ENCODE measurements around the gene DMTF1. TPM values are rescaled to one million over a fixed set of nuclear protein-coding genes. Genes with fewer than 3 reads are reported as not detected.

The DMTF1 gene
- total RNA-seq, 1 donor from 2014 or later: 116 TPM

GRCh38 chr7:87128861-87129267 lies 23.4 kb upstream of the DMTF1 start:
- no peak overlapping the region for H3K27ac Mint-ChIP-seq
- DNase-seq (ENCODE audit: low spot score): no peak
- no peak overlapping the region for H3K4me3 Mint-ChIP-seq
- peaks cover 3% of the 10 kb centered on the region for H3K4me1 Mint-ChIP-seq (ENCODE audit: low read depth)
- H3K27me3 Mint-ChIP-seq (ENCODE audit: insufficient read depth): peaks cover 11% of the 10 kb centered on the region
- H3K9me3 Mint-ChIP-seq: no peaks in the 10 kb centered on the region
- intact Hi-C loops (cut with micrococcal nuclease): no loop called here
- H3K36me3 Mint-ChIP-seq (ENCODE audit: low read depth): no peaks in the 10 kb centered on the region

GRCh38 chr7:87129332-87129731 lies 22.9 kb upstream of the DMTF1 start:
- Mint-ChIP-seq H3K9me3 (no peaks in the 10 kb centered on the region), H3K27ac (no peak overlapping the region), H3K4me1 (ENCODE audit: low read depth) (peaks cover 7% of the 10 kb centered on the region), H3K4me3 (no peak overlapping the region), H3K27me3 (ENCODE audit: insufficient read depth) (peaks cover 10% of the 10 kb centered on the region), H3K36me3 (ENCODE audit: low read depth) (no peaks in the 10 kb centered on the region)
- intact Hi-C loops (cut with micrococcal nuclease): no loop called here
- DNase-seq (ENCODE audit: low spot score): no peak

DNA sequence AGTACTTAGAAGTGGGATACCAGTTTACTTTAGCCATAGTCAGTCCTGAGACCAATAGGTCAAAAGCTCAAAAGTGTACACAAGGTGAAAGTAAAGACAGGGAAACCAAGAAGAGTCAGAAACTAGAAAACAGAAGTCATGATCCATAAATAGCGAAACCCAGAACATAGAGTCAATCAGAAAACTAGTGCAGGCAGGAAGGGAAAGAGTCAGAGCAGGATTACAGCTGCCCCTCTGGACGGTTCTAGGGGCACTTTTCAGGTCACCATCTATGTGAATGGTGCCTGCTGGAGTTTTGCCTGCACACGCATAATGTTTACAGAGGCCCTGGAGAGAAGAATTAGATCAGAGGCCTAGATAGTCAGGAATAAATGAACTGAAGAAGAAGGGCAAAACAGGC lies 22.4 kb upstream of the DMTF1 start:
- H3K9me3 Mint-ChIP-seq: no peaks in the 10 kb centered on the region
- no peak overlapping the region for H3K27ac Mint-ChIP-seq
- no peak for DNase-seq (ENCODE audit: low spot score)
- H3K4me1 Mint-ChIP-seq (ENCODE audit: low read depth): peaks cover 7% of the 10 kb centered on the region
- intact Hi-C loops (cut with micrococcal nuclease): no loop called here
- no peak overlapping the region for H3K4me3 Mint-ChIP-seq
- peaks cover 10% of the 10 kb centered on the region for H3K27me3 Mint-ChIP-seq (ENCODE audit: insufficient read depth)
- H3K36me3 Mint-ChIP-seq (ENCODE audit: low read depth): no peaks in the 10 kb centered on the region

- Mint-ChIP-seq H3K4me1 (ENCODE audit: low read depth) (peaks cover 7% of the 10 kb centered on the region), H3K27ac (no peak overlapping the region), H3K4me3 (no peak overlapping the region), H3K27me3 (ENCODE audit: insufficient read depth) (peaks cover 12% of the 10 kb centered on the region), H3K9me3 (no peaks in the 10 kb centered on the region), H3K36me3 (ENCODE audit: low read depth) (no peaks in the 10 kb centered on the region)
- intact Hi-C loops (cut with micrococcal nuclease): no loop called here
- no peak for DNase-seq (ENCODE audit: low spot score)
These were observed 20.5 kb upstream of the DMTF1 start for GRCh38 chr7:87131771-87132170.

- Mint-ChIP-seq H3K9me3 (no peaks in the 10 kb centered on the region), H3K4me1 (ENCODE audit: low read depth) (peaks cover 7% of the 10 kb centered on the region), H3K27ac (no peak overlapping the region), H3K27me3 (ENCODE audit: insufficient read depth) (peaks cover 30% of the 10 kb centered on the region), H3K36me3 (ENCODE audit: low read depth) (no peaks in the 10 kb centered on the region), H3K4me3 (no peak overlapping the region)
- DNase-seq (ENCODE audit: low spot score): no peak
- intact Hi-C loops (cut with micrococcal nuclease): no loop called here
These were observed 15.0 kb upstream of the DMTF1 start for GRCh38 chr7:87137271-87137670.

DNA sequence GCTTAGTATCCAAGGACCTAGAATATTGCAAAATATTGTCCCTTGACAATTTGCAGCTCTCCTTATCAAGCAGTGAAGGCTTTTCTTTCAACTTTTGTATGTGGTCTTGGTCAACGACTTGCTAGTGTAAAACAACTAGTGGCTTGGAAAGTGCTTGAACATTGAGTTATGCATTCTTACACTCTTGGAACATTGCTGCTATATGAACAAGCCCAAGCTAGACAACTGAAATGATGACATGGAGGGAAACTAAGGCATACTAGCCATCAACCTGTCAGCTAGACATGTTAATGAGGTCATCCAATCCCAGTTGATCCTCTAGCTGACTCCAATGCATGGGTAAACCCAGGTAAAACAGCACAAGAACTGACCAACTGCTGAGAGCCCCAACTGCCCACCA lies 12.7 kb upstream of the DMTF1 start:
- H3K27ac Mint-ChIP-seq: no peak overlapping the region
- no peak for DNase-seq (ENCODE audit: low spot score)
- no peak overlapping the region for H3K4me3 Mint-ChIP-seq
- H3K4me1 Mint-ChIP-seq (ENCODE audit: low read depth): peaks cover 6% of the 10 kb centered on the region
- peaks cover 26% of the 10 kb centered on the region for H3K27me3 Mint-ChIP-seq (ENCODE audit: insufficient read depth)
- no peaks in the 10 kb centered on the region for H3K36me3 Mint-ChIP-seq (ENCODE audit: low read depth)
- H3K9me3 Mint-ChIP-seq: no peaks in the 10 kb centered on the region
- intact Hi-C loops (cut with micrococcal nuclease): no loop called here

DNA sequence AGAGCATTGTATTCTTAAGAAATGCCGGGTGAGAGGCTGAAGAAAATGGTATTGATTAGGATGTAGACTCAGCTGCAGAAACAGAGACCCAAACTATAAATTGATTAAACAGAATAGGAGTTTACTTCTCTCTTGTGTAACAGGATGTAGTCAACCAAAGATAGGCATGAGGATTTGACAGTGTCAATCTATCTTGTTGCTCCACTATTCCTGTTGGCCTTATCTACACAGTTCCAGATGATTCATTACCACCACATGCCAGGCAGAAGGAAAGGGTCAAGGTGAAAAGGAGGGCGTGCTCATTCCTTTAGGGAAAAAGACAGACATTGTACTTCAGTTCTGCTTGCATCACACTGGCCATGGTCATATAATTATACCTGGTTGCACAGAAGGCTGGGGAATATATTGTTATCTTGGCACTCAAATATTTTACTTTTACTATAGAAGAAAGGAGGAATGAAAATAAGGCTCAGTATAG lies 11.9 kb upstream of the DMTF1 start:
- Mint-ChIP-seq H3K4me3 (no peak overlapping the region), H3K9me3 (no peaks in the 10 kb centered on the region), H3K27me3 (ENCODE audit: insufficient read depth) (peaks cover 26% of the 10 kb centered on the region), H3K27ac (no peak overlapping the region), H3K4me1 (ENCODE audit: low read depth) (peaks cover 9% of the 10 kb centered on the region), H3K36me3 (ENCODE audit: low read depth) (no peaks in the 10 kb centered on the region)
- intact Hi-C loops (cut with micrococcal nuclease): no loop called here
- DNase-seq (ENCODE audit: low spot score): no peak

- Mint-ChIP-seq H3K27ac (no peak overlapping the region), H3K36me3 (ENCODE audit: low read depth) (no peaks in the 10 kb centered on the region), H3K4me3 (no peak overlapping the region), H3K4me1 (ENCODE audit: low read depth) (peaks cover 9% of the 10 kb centered on the region), H3K27me3 (ENCODE audit: insufficient read depth) (peaks cover 5% of the 10 kb centered on the region), H3K9me3 (no peaks in the 10 kb centered on the region)
- intact Hi-C loops (cut with micrococcal nuclease): no loop called here
- no peak for DNase-seq (ENCODE audit: low spot score)
These were observed 8.0 kb upstream of the DMTF1 start for GRCh38 chr7:87144173-87144657.

DNA sequence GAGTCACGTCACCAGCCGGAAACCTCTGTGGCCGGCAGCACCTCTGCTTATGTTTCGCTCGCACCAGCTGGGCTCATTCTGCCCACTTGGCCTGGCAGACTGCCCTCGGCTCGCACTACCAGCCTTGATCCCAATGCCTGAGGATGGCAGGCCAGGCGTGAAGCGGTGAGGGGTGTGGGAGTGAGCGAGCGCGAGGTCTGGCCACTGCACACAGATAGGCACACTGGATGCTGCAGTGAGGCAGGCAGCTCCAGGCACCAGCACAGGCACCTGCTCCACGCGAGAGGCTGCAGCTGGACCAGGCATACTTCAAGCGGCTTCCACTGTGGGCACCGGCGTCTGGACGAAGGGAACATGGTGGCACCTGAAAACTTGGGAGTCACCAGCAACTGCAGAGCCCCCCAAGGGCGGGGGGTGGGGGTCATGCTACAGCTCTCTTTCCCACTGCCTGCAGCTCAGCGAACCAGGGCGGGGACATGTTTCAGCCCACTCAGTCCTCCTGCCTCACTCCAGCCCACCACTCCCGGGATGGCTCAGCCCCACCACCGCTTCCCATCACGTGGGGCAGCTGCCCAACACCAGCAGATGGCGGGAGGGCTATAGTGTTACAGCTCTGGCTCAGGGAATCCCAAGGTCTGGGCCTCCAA lies 5.4 kb upstream of the DMTF1 start:
- no peak for DNase-seq (ENCODE audit: low spot score)
- Mint-ChIP-seq H3K9me3 (no peaks in the 10 kb centered on the region), H3K4me1 (ENCODE audit: low read depth) (peaks cover 17% of the 10 kb centered on the region), H3K36me3 (ENCODE audit: low read depth) (no peaks in the 10 kb centered on the region), H3K4me3 (no peak overlapping the region), H3K27me3 (ENCODE audit: insufficient read depth) (no peaks in the 10 kb centered on the region), H3K27ac (no peak overlapping the region)
- intact Hi-C loops (cut with micrococcal nuclease): no loop called here

- DNase-seq (ENCODE audit: low spot score): no peak
- intact Hi-C loops (cut with micrococcal nuclease): no loop called here
- Mint-ChIP-seq H3K27me3 (ENCODE audit: insufficient read depth) (no peaks in the 10 kb centered on the region), H3K36me3 (ENCODE audit: low read depth) (no peaks in the 10 kb centered on the region), H3K9me3 (no peaks in the 10 kb centered on the region), H3K4me1 (ENCODE audit: low read depth) (peaks cover 19% of the 10 kb centered on the region), H3K27ac (no peak overlapping the region), H3K4me3 (no peak overlapping the region)
These were observed 4.8 kb upstream of the DMTF1 start for GRCh38 chr7:87147500-87147899.

DNA sequence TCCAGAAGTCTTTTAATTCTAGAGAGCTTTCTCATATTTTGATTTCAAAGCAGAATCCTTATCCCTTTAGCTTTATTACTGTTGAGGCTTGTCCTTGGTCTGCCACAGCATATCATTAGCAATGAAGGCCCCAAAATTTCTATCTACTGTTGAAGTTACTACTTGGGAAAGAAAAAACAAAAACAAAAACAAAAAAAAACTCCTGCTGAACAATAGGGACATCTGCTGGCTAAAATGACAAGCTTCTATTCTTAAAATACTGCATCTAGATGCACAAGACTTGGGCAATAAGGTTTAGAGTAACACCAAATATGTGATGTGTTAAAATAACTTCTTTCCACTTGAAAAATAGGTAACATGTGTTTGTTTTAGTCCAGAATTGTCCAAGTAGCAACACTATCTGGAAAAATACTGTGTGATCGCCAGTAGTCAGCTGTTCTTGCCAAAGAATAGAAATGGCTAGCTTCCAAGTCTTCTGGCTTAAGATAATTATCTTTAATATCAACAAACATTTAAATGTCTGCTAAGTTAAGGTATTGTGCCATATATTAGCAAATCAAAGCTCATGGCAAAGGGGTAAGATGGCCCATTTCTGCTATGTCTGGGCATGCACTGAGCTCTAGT lies 3.8 kb upstream of the DMTF1 start:
- intact Hi-C loops (cut with micrococcal nuclease): loop anchor here (1.0 kb wide), 2 partner anchors 209 to 222 kb away; no protein-coding TSS in a partner anchor
- no peak for DNase-seq (ENCODE audit: low spot score)
- no peak overlapping the region for H3K27ac Mint-ChIP-seq
- no peaks in the 10 kb centered on the region for H3K27me3 Mint-ChIP-seq (ENCODE audit: insufficient read depth)
- peaks cover 6% of the 10 kb centered on the region for H3K36me3 Mint-ChIP-seq (ENCODE audit: low read depth)
- peaks cover 23% of the 10 kb centered on the region for H3K4me1 Mint-ChIP-seq (ENCODE audit: low read depth)
- no peak overlapping the region for H3K4me3 Mint-ChIP-seq
- H3K9me3 Mint-ChIP-seq: no peaks in the 10 kb centered on the region

DNA sequence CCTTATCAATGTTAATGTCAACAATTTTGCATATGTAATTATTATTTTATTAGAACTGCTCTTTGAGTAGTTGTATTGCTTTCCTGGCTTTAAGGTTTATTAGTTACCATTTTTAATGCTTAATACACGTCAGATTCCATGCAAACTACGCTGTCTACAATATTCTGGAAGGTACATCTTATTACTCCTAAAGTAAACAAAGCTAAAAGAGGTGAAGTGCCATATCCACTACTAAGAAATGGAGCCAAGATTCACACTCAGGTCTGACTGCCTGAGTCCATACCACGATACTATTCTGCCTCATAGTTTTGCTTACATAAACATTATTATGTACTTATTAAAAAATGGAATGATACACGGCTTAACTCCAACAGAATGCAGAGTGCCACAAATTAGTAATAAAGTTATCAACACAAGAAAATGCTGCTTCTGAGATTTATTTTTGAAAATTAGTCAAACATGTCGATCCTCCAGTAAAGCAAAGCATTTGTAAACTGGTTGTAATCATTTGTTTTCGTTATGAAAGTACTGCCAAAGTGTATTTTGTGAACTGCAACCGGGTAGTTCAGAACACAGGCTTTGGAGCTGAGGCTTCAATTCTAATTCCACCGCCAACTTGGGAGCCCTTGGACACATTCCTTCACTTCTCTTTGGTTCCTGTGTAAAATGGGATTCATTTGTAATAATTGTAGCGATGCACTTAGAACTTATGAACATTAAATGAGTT lies 1.1 kb upstream of the DMTF1 start:
- Mint-ChIP-seq H3K4me1 (ENCODE audit: low read depth) (peaks cover 36% of the 10 kb centered on the region), H3K27ac (peak overlapping the region; percentile 99), H3K27me3 (ENCODE audit: insufficient read depth) (no peaks in the 10 kb centered on the region), H3K36me3 (ENCODE audit: low read depth) (peaks cover 17% of the 10 kb centered on the region), H3K9me3 (no peaks in the 10 kb centered on the region), H3K4me3 (peak overlapping the region; percentile 95)
- DNase-seq (ENCODE audit: low spot score): no peak
- intact Hi-C loops (cut with micrococcal nuclease): loop anchor here (5.0 kb wide), 4 partner anchors 36 to 1066 kb away; partner anchors contain the start of genes DBF4, RUNDC3B and SLC25A40

GRCh38 chr7:87151729-87152111 lies 533 bp upstream of the DMTF1 start:
- no peaks in the 10 kb centered on the region for H3K27me3 Mint-ChIP-seq (ENCODE audit: insufficient read depth)
- H3K27ac Mint-ChIP-seq: peak overlapping the region; percentile 99
- H3K9me3 Mint-ChIP-seq: no peaks in the 10 kb centered on the region
- H3K4me1 Mint-ChIP-seq (ENCODE audit: low read depth): peaks cover 42% of the 10 kb centered on the region
- intact Hi-C loops (cut with micrococcal nuclease): loop anchor here (1.0 to 5.0 kb wide), 8 partner anchors 36 to 1066 kb away; partner anchors contain the start of genes CROT, DBF4, RUNDC3B and SLC25A40
- peak overlapping the region; percentile 95 for H3K4me3 Mint-ChIP-seq
- no peak for DNase-seq (ENCODE audit: low spot score)
- peaks cover 17% of the 10 kb centered on the region for H3K36me3 Mint-ChIP-seq (ENCODE audit: low read depth)

Data from activated T-helper 1 cell treated with anti-CD3 and anti-CD28 coated beads, Interleukin-12 subunit alpha, Interleukin-12 subunit beta, Interleukin-2, Interleukin-4 antibody, amounts not matched to agents 30 ng/mL and 10 ng/mL and 1 ng/mL, durations not matched to agents 14 hours and 24 hours and 36 hours (primary cell).